ENCODE data around the gene IFT43.
A peak's percentile ranks its signal among the peaks of the same experiment; 100 is the strongest.
"Not testable (repeated sequence)": the region's sequence is repeated elsewhere in the genome, so short reads cannot be mapped to it uniquely, and the experiment has no call there.

The IFT43 gene

GRCh38 chr14:75980856-75981255 is 4.7 kb upstream of the IFT43 start:
- DNase-seq (ENCODE audit: low read depth): no peak

- DNase-seq (ENCODE audit: low read depth): peak; percentile 31
Measured at GRCh38 chr14:75981426-75982265, 3.9 kb upstream of the IFT43 start, which contains the start of gene TGFB3. TGFB3 (minus strand) TSS chr14:75981995; CDS start chr14:75980893, 1,102 bp downstream.

- DNase-seq (ENCODE audit: low read depth): peak; percentile 61
Measured at GRCh38 chr14:75982266-75983018, 3.1 kb upstream of the IFT43 start.

- DNase-seq (ENCODE audit: low read depth): no peak
Measured at GRCh38 chr14:75983019-75983358, 2.6 kb upstream of the IFT43 start.

- DNase-seq (ENCODE audit: low read depth): no peak
Measured at GRCh38 chr14:75984674-75985073, 889 bp upstream of the IFT43 start.

GRCh38 chr14:75986439-75986765 is 839 bp downstream of the IFT43 start:
- DNase-seq (ENCODE audit: low read depth): no peak

GRCh38 chr14:75987201-75987970 is 1.8 kb downstream of the IFT43 start:
- DNase-seq (ENCODE audit: low read depth): no peak

- DNase-seq (ENCODE audit: low read depth): no peak
Measured at GRCh38 chr14:75989134-75989533, 3.6 kb downstream of the IFT43 start.

- no peak for DNase-seq (ENCODE audit: low read depth)
Measured at GRCh38 chr14:75990297-75990696, 4.7 kb downstream of the IFT43 start.

- DNase-seq (ENCODE audit: low read depth): no peak
Measured at GRCh38 chr14:75991753-75992152, 6.2 kb downstream of the IFT43 start.

- no peak for DNase-seq (ENCODE audit: low read depth)
Measured at GRCh38 chr14:75993567-75994041, 8.0 kb downstream of the IFT43 start.

- DNase-seq (ENCODE audit: low read depth): no peak
Measured at GRCh38 chr14:75995372-75996041, 9.9 kb downstream of the IFT43 start.

GRCh38 chr14:75996488-75996887 is 10.9 kb downstream of the IFT43 start:
- no peak for DNase-seq (ENCODE audit: low read depth)

GRCh38 chr14:75999511-76000190 is 14.1 kb downstream of the IFT43 start:
- no peak for DNase-seq (ENCODE audit: low read depth)

GRCh38 chr14:76002383-76002782 is 16.8 kb downstream of the IFT43 start:
- DNase-seq (ENCODE audit: low read depth): no peak

GRCh38 chr14:76006253-76006652 is 20.7 kb downstream of the IFT43 start:
- DNase-seq (ENCODE audit: low read depth): no peak

- DNase-seq (ENCODE audit: low read depth): no peak
Measured at GRCh38 chr14:76007379-76007778, 21.8 kb downstream of the IFT43 start.

GRCh38 chr14:76007852-76008251 is 22.3 kb downstream of the IFT43 start:
- DNase-seq (ENCODE audit: low read depth): no peak

GRCh38 chr14:76009627-76010026 is 24.1 kb downstream of the IFT43 start:
- not testable (repeated sequence) for DNase-seq (ENCODE audit: low read depth)

GRCh38 chr14:76011930-76012329 is 26.4 kb downstream of the IFT43 start:
- DNase-seq (ENCODE audit: low read depth): no peak

GRCh38 chr14:76012354-76012753 is 26.8 kb downstream of the IFT43 start:
- DNase-seq (ENCODE audit: low read depth): no peak

All from activated gamma-delta T cell treated with anti-CD3 and anti-CD28 coated beads, Interleukin-2, amount 50 U/mL, for 16 hours (primary cell).